ENCODE data around the gene SIPA1L3.
"Not testable (repeated sequence)": the region's sequence is repeated elsewhere in the genome, so short reads cannot be mapped to it uniquely, and the experiment has no call there.

The SIPA1L3 gene

GRCh38 chr19:38227287-38228004, 320.4 kb downstream of the SIPA1L3 start:
- Histone ChIP-seq H3K4me1 (ENCODE audit: control insufficient read depth, low read depth, low read length) (peaks cover 2% of the 10 kb centered on the region), H3K4me2 (ENCODE audit: low read length) (no peak overlapping the region), H3K4me3 (ENCODE audit: low read length) (no peak overlapping the region), H2BK120ac (ENCODE audit: low read depth, low read length) (no peak overlapping the region), H3K9ac (ENCODE audit: low read length) (no peak overlapping the region), H2BK5ac (ENCODE audit: low read length) (no peak overlapping the region), H3K56ac (ENCODE audit: low read length) (no peak overlapping the region), H4K8ac (ENCODE audit: low read depth, low read length) (no peak overlapping the region), H3K79me1 (ENCODE audit: low read length) (no peaks in the 10 kb centered on the region), H3K4ac (ENCODE audit: low read depth, low read length) (no peak overlapping the region), H3K79me2 (ENCODE audit: control insufficient read depth, insufficient read depth, low read length) (no peaks in the 10 kb centered on the region), H3K27me3 (ENCODE audit: insufficient read depth, low read length, poor library complexity) (no peaks in the 10 kb centered on the region), H3K18ac (ENCODE audit: low read length) (no peak overlapping the region), H3K27ac (ENCODE audit: low read depth, low read length) (no peak overlapping the region), H3K36me3 (ENCODE audit: control insufficient read depth, insufficient read depth, low read length) (no peaks in the 10 kb centered on the region), H3K23ac (ENCODE audit: low read length) (no peak overlapping the region), H2AK5ac (ENCODE audit: low read length) (no peak overlapping the region), H2BK15ac (replicated peaks; ENCODE audit: low read depth) (no peak overlapping the region), H4K5ac (ENCODE audit: low read length) (no peak overlapping the region)
- WGBS (ENCODE audit: extremely low coverage, insufficient coverage, low lambda C conversion rate) = no CpG with 5 or more reads among the region's 11 CpGs
- no peak for DNase-seq

- Histone ChIP-seq H2BK15ac (replicated peaks; ENCODE audit: low read depth) (no peak overlapping the region), H3K79me1 (ENCODE audit: low read length) (no peaks in the 10 kb centered on the region), H2BK120ac (ENCODE audit: low read depth, low read length) (no peak overlapping the region), H3K18ac (ENCODE audit: low read length) (no peak overlapping the region), H3K4ac (ENCODE audit: low read depth, low read length) (no peak overlapping the region), H2AK5ac (ENCODE audit: low read length) (no peak overlapping the region), H4K5ac (ENCODE audit: low read length) (no peak overlapping the region), H3K4me2 (ENCODE audit: low read length) (no peak overlapping the region), H3K56ac (ENCODE audit: low read length) (peak overlapping the region; percentile 25), H3K9ac (ENCODE audit: low read length) (no peak overlapping the region), H3K27me3 (ENCODE audit: insufficient read depth, low read length, poor library complexity) (no peaks in the 10 kb centered on the region), H3K27ac (ENCODE audit: low read depth, low read length) (no peak overlapping the region), H3K36me3 (ENCODE audit: control insufficient read depth, insufficient read depth, low read length) (no peaks in the 10 kb centered on the region), H4K8ac (ENCODE audit: low read depth, low read length) (no peak overlapping the region), H2BK5ac (ENCODE audit: low read length) (no peak overlapping the region), H3K23ac (ENCODE audit: low read length) (no peak overlapping the region), H3K79me2 (ENCODE audit: control insufficient read depth, insufficient read depth, low read length) (no peaks in the 10 kb centered on the region), H3K4me1 (ENCODE audit: control insufficient read depth, low read depth, low read length) (peaks cover 2% of the 10 kb centered on the region), H3K4me3 (ENCODE audit: low read length) (no peak overlapping the region)
- no peak for DNase-seq
- no CpG with 5 or more reads among the region's 16 CpGs for WGBS (ENCODE audit: extremely low coverage, insufficient coverage, low lambda C conversion rate)
These were observed 321.0 kb downstream of the SIPA1L3 start for GRCh38 chr19:38228005-38228377.

DNA sequence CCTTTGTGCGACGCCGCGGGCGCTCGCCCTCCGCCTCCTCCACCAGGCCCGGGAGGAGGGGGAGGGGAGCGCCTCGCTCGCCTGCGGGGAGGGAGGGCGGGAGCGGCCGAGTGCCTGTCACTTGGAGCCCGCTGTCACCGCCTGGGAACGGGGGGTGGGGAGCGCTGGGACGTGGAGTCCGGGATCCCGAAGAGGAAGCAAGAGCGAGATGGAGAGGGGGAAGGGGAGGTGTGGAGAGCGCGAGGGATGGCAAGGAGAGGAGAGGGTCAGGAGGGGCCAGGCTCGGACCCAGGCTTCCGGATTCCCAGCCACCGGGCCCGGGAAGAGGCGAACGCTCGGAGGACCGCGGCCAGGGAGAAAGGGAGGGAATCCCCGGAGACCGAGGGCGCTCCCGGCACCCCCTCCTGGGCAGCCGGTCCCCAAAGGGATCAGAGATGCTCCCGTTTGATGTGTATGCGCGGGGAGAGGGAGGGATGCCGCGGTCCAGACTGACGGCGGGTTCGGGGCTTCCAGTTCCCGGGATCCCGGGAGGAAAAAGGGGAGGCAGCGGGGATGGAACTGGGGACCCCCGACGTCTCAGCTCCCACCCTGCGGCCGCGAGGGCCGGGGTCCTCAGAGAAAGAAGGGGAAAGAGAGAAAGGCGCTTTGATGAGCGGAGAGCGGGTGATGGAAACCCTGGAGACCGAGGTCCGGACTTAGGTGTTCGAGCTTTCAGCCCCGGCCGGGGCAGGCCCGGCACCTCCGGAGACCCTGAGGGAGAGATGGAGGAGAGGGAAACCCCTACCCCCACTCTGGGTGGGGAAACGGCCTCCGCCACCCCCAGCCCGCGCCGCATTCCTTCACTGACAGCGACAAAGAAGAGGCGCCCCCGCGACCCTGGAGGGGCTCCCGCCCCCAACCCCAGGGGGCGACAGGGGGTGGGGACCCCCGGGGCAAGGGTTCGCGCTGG, 321.8 kb downstream of the SIPA1L3 start:
- Histone ChIP-seq H3K18ac (ENCODE audit: low read length) (no peak overlapping the region), H3K79me1 (ENCODE audit: low read length) (no peaks in the 10 kb centered on the region), H2BK15ac (replicated peaks; ENCODE audit: low read depth) (no peak overlapping the region), H2BK5ac (ENCODE audit: low read length) (no peak overlapping the region), H2AK5ac (ENCODE audit: low read length) (no peak overlapping the region), H3K9ac (ENCODE audit: low read length) (no peak overlapping the region), H3K36me3 (ENCODE audit: control insufficient read depth, insufficient read depth, low read length) (no peaks in the 10 kb centered on the region), H4K5ac (ENCODE audit: low read length) (no peak overlapping the region), H4K8ac (ENCODE audit: low read depth, low read length) (no peak overlapping the region), H3K79me2 (ENCODE audit: control insufficient read depth, insufficient read depth, low read length) (no peaks in the 10 kb centered on the region), H2BK120ac (ENCODE audit: low read depth, low read length) (no peak overlapping the region), H3K27ac (ENCODE audit: low read depth, low read length) (no peak overlapping the region), H3K27me3 (ENCODE audit: insufficient read depth, low read length, poor library complexity) (no peaks in the 10 kb centered on the region), H3K4me1 (ENCODE audit: control insufficient read depth, low read depth, low read length) (peaks cover 2% of the 10 kb centered on the region), H3K56ac (ENCODE audit: low read length) (no peak overlapping the region), H3K4ac (ENCODE audit: low read depth, low read length) (no peak overlapping the region), H3K4me3 (ENCODE audit: low read length) (no peak overlapping the region), H3K4me2 (ENCODE audit: low read length) (peak overlapping the region; percentile 71), H3K23ac (ENCODE audit: low read length) (no peak overlapping the region)
- DNase-seq = peak; percentile 63
- WGBS (ENCODE audit: extremely low coverage, insufficient coverage, low lambda C conversion rate) = no CpG with 5 or more reads among the region's 80 CpGs

DNA sequence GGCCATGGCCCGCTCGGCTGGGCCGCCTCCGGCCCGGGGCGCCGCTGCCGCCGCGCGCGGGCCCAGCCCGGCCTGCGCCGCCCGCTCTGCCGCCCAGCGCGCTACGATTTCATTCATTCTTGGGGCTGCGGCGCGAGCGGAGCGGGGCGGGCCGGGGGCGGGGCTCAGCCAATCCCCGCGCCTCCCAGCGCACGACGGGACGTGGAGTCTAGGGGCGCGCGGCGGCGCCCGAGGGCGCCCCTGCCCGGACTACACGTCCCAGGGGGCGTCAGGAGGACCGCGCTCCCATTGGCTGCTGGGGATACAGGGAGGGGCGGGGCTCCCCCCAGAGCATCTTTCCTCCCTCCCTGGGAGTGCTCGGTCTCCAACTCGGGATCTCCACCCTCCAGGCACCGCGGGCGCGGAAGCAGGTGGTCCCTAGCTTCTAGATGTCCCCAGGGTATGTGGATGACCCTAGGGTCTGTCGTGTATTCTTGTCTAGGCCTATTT, 322.6 kb downstream of the SIPA1L3 start:
- no peaks in the 10 kb centered on the region for H3K79me1 ChIP-seq (ENCODE audit: low read length)
- no peaks in the 10 kb centered on the region for H3K79me2 ChIP-seq (ENCODE audit: control insufficient read depth, insufficient read depth, low read length)
- H3K56ac ChIP-seq (ENCODE audit: low read length) = no peak overlapping the region
- H3K23ac ChIP-seq (ENCODE audit: low read length) = no peak overlapping the region
- H3K27ac ChIP-seq (ENCODE audit: low read depth, low read length) = no peak overlapping the region
- H3K9ac ChIP-seq (ENCODE audit: low read length) = no peak overlapping the region
- no peak overlapping the region for H3K4ac ChIP-seq (ENCODE audit: low read depth, low read length)
- no peak overlapping the region for H4K8ac ChIP-seq (ENCODE audit: low read depth, low read length)
- H2BK15ac ChIP-seq (replicated peaks; ENCODE audit: low read depth) = no peak overlapping the region
- peaks cover 2% of the 10 kb centered on the region for H3K4me1 ChIP-seq (ENCODE audit: control insufficient read depth, low read depth, low read length)
- H2BK120ac ChIP-seq (ENCODE audit: low read depth, low read length) = no peak overlapping the region
- no peak overlapping the region for H3K4me3 ChIP-seq (ENCODE audit: low read length)
- H3K36me3 ChIP-seq (ENCODE audit: control insufficient read depth, insufficient read depth, low read length) = no peaks in the 10 kb centered on the region
- no CpG with 5 or more reads among the region's 54 CpGs for WGBS (ENCODE audit: extremely low coverage, insufficient coverage, low lambda C conversion rate)
- H3K27me3 ChIP-seq (ENCODE audit: insufficient read depth, low read length, poor library complexity) = no peaks in the 10 kb centered on the region
- H3K18ac ChIP-seq (ENCODE audit: low read length) = no peak overlapping the region
- no peak overlapping the region for H2BK5ac ChIP-seq (ENCODE audit: low read length)
- no peak overlapping the region for H2AK5ac ChIP-seq (ENCODE audit: low read length)
- no peak overlapping the region for H3K4me2 ChIP-seq (ENCODE audit: low read length)
- peak; percentile 51 for DNase-seq
- H4K5ac ChIP-seq (ENCODE audit: low read length) = no peak overlapping the region

GRCh38 chr19:38230506-38231133, 323.6 kb downstream of the SIPA1L3 start:
- not testable (repeated sequence) for H3K9ac ChIP-seq (ENCODE audit: low read length); H2BK5ac ChIP-seq (ENCODE audit: low read length); H3K18ac ChIP-seq (ENCODE audit: low read length); H4K8ac ChIP-seq (ENCODE audit: low read depth, low read length); H4K5ac ChIP-seq (ENCODE audit: low read length); H3K79me2 ChIP-seq (ENCODE audit: control insufficient read depth, insufficient read depth, low read length); H3K4me1 ChIP-seq (ENCODE audit: control insufficient read depth, low read depth, low read length); H3K79me1 ChIP-seq (ENCODE audit: low read length); H2BK120ac ChIP-seq (ENCODE audit: low read depth, low read length); DNase-seq; H3K4ac ChIP-seq (ENCODE audit: low read depth, low read length); H3K56ac ChIP-seq (ENCODE audit: low read length); H3K36me3 ChIP-seq (ENCODE audit: control insufficient read depth, insufficient read depth, low read length); H3K27me3 ChIP-seq (ENCODE audit: insufficient read depth, low read length, poor library complexity); H3K23ac ChIP-seq (ENCODE audit: low read length); H2BK15ac ChIP-seq (replicated peaks; ENCODE audit: low read depth); H3K27ac ChIP-seq (ENCODE audit: low read depth, low read length); H3K4me2 ChIP-seq (ENCODE audit: low read length); H2AK5ac ChIP-seq (ENCODE audit: low read length); H3K4me3 ChIP-seq (ENCODE audit: low read length)
- no CpG with 5 or more reads among the region's 3 CpGs for WGBS (ENCODE audit: extremely low coverage, insufficient coverage, low lambda C conversion rate)

All from mesendoderm (in vitro differentiated cells).